MCF 10A (cell line): Measurements from ENCODE around the gene G6PD. TPM values are rescaled to one million over a fixed set of nuclear protein-coding genes. Genes with fewer than 3 reads are reported as not detected.

Source experiments
- BruUV-seq: library from RNA; stranded (reverse); fragments of 400-500 nt; replicated peaks from 2 replicates; lab custom pipeline; 2021; lab: Mats Ljungman, UMichigan
- CTCF ChIA-PET: fragments of 300-600 bp; sonication (Branson Sonifier 250); formaldehyde crosslinking; extraction: SDS; loops from one replicate; lab custom pipeline; 2021; ENCODE audit warnings: antibody characterized with exemption, inconsistent platforms; lab: Yijun Ruan, JAX
- POLR2A ChIA-PET: fragments of 300-600, 350-650 bp; sonication (Branson Sonifier 250); formaldehyde crosslinking; extraction: SDS; loops from one replicate; lab custom pipeline; 2020; ENCODE audit warnings: antibody characterized with exemption, inconsistent platforms; lab: Yijun Ruan, JAX
- DNase-seq: peaks from one replicate; pipeline ENCODE4 v3.0.0-alpha.2; 2018; ENCODE audit not compliant: unreplicated experiment
- H3K27ac Mint-ChIP-seq: one replicate; pipeline ENCODE4 v1.8.0; 2022; ENCODE audit warnings: mild to moderate bottlenecking, low read depth, mixed read lengths; ENCODE audit not compliant: unreplicated experiment
- H3K27me3 Mint-ChIP-seq: one replicate; pipeline ENCODE4 v1.8.0; 2022; ENCODE audit warnings: mixed read lengths; ENCODE audit not compliant: insufficient read depth, unreplicated experiment
- H3K36me3 Mint-ChIP-seq: one replicate; pipeline ENCODE4 v1.8.0; 2022; ENCODE audit warnings: mild to moderate bottlenecking, moderate library complexity, mixed read lengths; ENCODE audit not compliant: insufficient read depth, unreplicated experiment
- H3K4me1 Mint-ChIP-seq: one replicate; pipeline ENCODE4 v1.8.0; 2022; ENCODE audit warnings: mixed read lengths; ENCODE audit not compliant: insufficient read depth, unreplicated experiment
- H3K4me3 Mint-ChIP-seq: one replicate; pipeline ENCODE4 v1.8.0; 2022; ENCODE audit warnings: mild to moderate bottlenecking, moderate library complexity, mixed read lengths; ENCODE audit not compliant: unreplicated experiment
- H3K9me3 Mint-ChIP-seq: one replicate; pipeline ENCODE4 v1.8.0; 2022; ENCODE audit warnings: mixed read lengths; ENCODE audit not compliant: unreplicated experiment
- CTCF ChIP-seq: fragments of 200-600 bp; IDR thresholded peaks from one replicate; pipeline ENCODE4 v1.8.0; 2022; ENCODE audit warnings: antibody characterized with exemption, mild to moderate bottlenecking; ENCODE audit not compliant: unreplicated experiment
- intact Hi-C: fragments of 100-400 bp; cut with micrococcal nuclease; formaldehyde crosslinking; loops from 2 replicates; pipeline ENCODE4 v1.14.1; 2022
- total RNA-seq: library from RNA; stranded (reverse); gene quantifications from 2 replicates; pipeline ENCODE4 v1.2.3, GENCODE V29; 2022

The G6PD gene
- total RNA-seq, 1 experiment from 2014 or later = 49.5 TPM

- no TSS peak for BruUV-seq
- intact Hi-C loops = no loop called here
- POLR2A ChIA-PET = interaction anchor here (0.5 to 1.9 kb wide), 6 partner anchors 15 to 690 kb away, joined by 3 to 7 read pairs (median 4); partner anchors contain the start of gene FAM3A
- peak; percentile 55 for DNase-seq
- CTCF ChIA-PET = interaction anchor here (0.5 to 2.6 kb wide), 8 partner anchors 8 to 1601 kb away, joined by 3 to 13 read pairs (median 3); partner anchors contain the start of genes FLNA and RPL10
- peaks cover 24% of the 10 kb centered on the region for H3K4me1 Mint-ChIP-seq
- no peaks in the 10 kb centered on the region for H3K27me3 Mint-ChIP-seq
- H3K36me3 Mint-ChIP-seq = peaks cover 4% of the 10 kb centered on the region
- no peak for TF ChIP-seq CTCF
- peak overlapping the region; percentile 47 for H3K4me3 Mint-ChIP-seq
- H3K27ac Mint-ChIP-seq = peak overlapping the region; percentile 54
- no peaks in the 10 kb centered on the region for H3K9me3 Mint-ChIP-seq
Observed at GRCh38 chrX:154542723-154543424, 3.8 kb downstream of the G6PD start.

GRCh38 chrX:154541896-154542722 lies 4.5 kb downstream of the G6PD start:
- Mint-ChIP-seq H3K36me3 (peaks cover 4% of the 10 kb centered on the region), H3K4me3 (peak overlapping the region; percentile 47), H3K27ac (peak overlapping the region; percentile 54), H3K27me3 (no peaks in the 10 kb centered on the region), H3K9me3 (no peaks in the 10 kb centered on the region), H3K4me1 (peaks cover 24% of the 10 kb centered on the region)
- TF ChIP-seq CTCF = no peak
- POLR2A ChIA-PET = interaction anchor here (0.5 to 2.1 kb wide), 11 partner anchors 15 to 174 kb away, joined by 3 to 11 read pairs (median 4); partner anchors contain the start of genes FAM3A, SLC10A3 and TAFAZZIN
- peak; percentile 98 for DNase-seq
- TSS peak; percentile 54 for BruUV-seq
- CTCF ChIA-PET = interaction anchor here (0.6 to 2.6 kb wide), 7 partner anchors 7 to 532 kb away, joined by 3 to 13 read pairs (median 4); no protein-coding TSS in a partner anchor
- intact Hi-C loops = no loop called here

- Mint-ChIP-seq H3K27me3 (no peaks in the 10 kb centered on the region), H3K27ac (peak overlapping the region; percentile 12), H3K4me1 (peaks cover 24% of the 10 kb centered on the region), H3K4me3 (peak overlapping the region; percentile 48), H3K9me3 (no peaks in the 10 kb centered on the region), H3K36me3 (peaks cover 4% of the 10 kb centered on the region)
- intact Hi-C loops = no loop called here
- no peak for TF ChIP-seq CTCF
- ChIA-PET POLR2A (interaction anchor here (0.5 to 2.1 kb wide), 11 partner anchors 14 to 264 kb away, joined by 3 to 11 read pairs (median 4); partner anchors contain the start of genes MPP1, RPL10, SLC10A3 and TAFAZZIN), CTCF (interaction anchor here (0.6 to 1.2 kb wide), 4 partner anchors 14 to 531 kb away, joined by 3 to 5 read pairs (median 4); no protein-coding TSS in a partner anchor)
- no TSS peak for BruUV-seq
- no peak for DNase-seq
Observed at GRCh38 chrX:154541589-154541895, 5.1 kb downstream of the G6PD start.
